Measurements from ENCODE around the gene SRSF7.
A peak's percentile ranks its signal among the peaks of the same experiment; 100 is the strongest.

The SRSF7 gene

GRCh38 chr2:38791744-38792143 lies 40.6 kb upstream of the SRSF7 start:
- no peak for TF ChIP-seq CTCF (conservative IDR thresholded peaks at IDR 0.05; ENCODE audit: low read depth, low read length)
- no peak overlapping the region for H3K4me3 ChIP-seq (ENCODE audit: low read depth, low read length)
- DNase-seq (ENCODE audit: low read depth), result no peak

- DNase-seq (ENCODE audit: low read depth), result no peak
- H3K4me3 ChIP-seq (ENCODE audit: low read depth, low read length), result no peak overlapping the region
- TF ChIP-seq CTCF (conservative IDR thresholded peaks at IDR 0.05; ENCODE audit: low read depth, low read length), result no peak
Measured at GRCh38 chr2:38789691-38790090, 38.5 kb upstream of the SRSF7 start.

DNA sequence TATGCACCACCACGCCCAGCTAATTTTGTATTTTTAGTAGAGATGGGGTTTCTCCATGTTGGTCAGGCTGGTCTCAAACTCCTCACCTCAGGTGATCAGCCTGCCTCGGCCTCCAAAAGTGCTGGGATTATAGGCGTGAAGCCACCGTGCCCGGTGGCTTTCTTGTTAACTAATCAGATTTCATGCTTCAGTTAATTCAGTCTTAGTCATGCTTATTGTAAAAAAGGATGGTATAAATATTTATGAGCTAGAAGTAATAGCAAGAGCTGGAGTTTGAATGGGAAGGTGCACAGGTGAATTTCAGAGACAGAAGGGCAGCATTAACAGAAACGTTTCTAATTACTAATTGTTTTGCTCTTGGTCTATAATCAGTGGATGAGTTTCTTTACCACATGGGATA lies 37.1 kb upstream of the SRSF7 start:
- H3K4me3 ChIP-seq (ENCODE audit: low read depth, low read length), result no peak overlapping the region
- no peak for DNase-seq (ENCODE audit: low read depth)
- TF ChIP-seq CTCF (conservative IDR thresholded peaks at IDR 0.05; ENCODE audit: low read depth, low read length), result no peak

- TF ChIP-seq CTCF (conservative IDR thresholded peaks at IDR 0.05; ENCODE audit: low read depth, low read length), result no peak
Measured at GRCh38 chr2:38783586-38783985, 32.4 kb upstream of the SRSF7 start.

DNA sequence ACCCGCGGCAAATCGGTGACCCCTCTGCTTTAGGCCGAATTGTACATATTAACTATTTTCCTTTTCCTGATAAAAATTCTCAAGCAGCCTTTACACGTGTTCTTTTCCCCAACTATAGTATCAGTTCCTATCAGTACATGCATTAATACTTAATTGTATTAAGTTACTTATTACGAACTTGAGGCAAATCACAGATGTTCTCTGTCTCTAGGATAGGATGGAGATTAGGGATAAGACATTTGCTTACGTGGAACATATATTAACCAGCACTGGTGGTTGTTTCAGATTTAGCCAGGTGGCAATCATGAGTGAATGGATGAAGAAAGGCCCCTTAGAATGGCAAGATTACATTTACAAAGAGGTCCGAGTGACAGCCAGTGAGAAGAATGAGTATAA lies 27.5 kb upstream of the SRSF7 start:
- H3K4me3 ChIP-seq (ENCODE audit: low read depth, low read length), result peak overlapping the region; percentile 73
- no peak for TF ChIP-seq CTCF (conservative IDR thresholded peaks at IDR 0.05; ENCODE audit: low read depth, low read length)
- no peak for DNase-seq (ENCODE audit: low read depth)

More at GRCh38 chr2:38783586-38783985, 32.4 kb upstream of the SRSF7 start:
- H3K4me3 ChIP-seq (ENCODE audit: low read depth, low read length), result no peak overlapping the region
- no peak for DNase-seq (ENCODE audit: low read depth)

DNA sequence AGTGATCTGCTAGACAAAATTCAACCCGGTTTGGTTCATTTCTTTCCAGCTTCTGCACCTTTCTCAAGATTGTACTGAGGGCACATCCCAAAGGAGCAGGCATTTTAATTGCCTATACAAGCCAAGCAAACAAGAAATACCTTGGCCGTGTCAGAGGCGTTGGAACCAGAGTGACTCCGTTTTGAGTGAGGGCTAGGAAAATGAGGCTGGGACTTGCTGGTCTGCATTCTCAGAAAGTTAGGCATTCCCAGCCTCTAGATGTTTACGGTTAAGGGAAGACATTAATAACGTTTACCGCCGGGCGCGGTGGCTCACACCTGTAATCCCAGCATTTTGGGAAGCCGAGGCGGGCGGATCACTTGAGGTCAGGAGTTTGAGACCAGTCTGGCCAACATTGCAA lies 25.4 kb upstream of the SRSF7 start:
- H3K4me3 ChIP-seq (ENCODE audit: low read depth, low read length), result no peak overlapping the region
- TF ChIP-seq CTCF (conservative IDR thresholded peaks at IDR 0.05; ENCODE audit: low read depth, low read length), result no peak
- DNase-seq (ENCODE audit: low read depth), result no peak

DNA sequence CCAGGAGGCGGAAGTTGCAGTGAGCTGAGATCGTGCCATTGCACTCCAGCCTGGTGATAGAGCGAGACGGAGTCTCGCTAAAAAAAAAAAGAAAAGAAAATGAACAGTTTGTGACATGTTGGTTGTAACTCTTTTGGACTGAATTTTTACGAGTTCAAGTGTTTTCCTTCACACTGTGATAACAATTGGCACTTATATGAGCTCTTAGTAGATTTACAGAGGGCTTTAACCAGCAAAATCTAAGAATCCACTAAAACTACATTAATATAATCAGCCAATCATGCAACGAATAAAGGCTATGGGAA lies 24.7 kb upstream of the SRSF7 start:
- TF ChIP-seq CTCF (conservative IDR thresholded peaks at IDR 0.05; ENCODE audit: low read depth, low read length), result no peak
- H3K4me3 ChIP-seq (ENCODE audit: low read depth, low read length), result no peak overlapping the region
- no peak for DNase-seq (ENCODE audit: low read depth)
